Suprapubic skin (tissue), 4 donors: ENCODE results near the gene UPF3A. TPM values are rescaled to one million over a fixed set of nuclear protein-coding genes. Genes with fewer than 3 reads are reported as not detected.

Source experiments
- DNase-seq, 2 donors: peaks; one replicate each; pipeline ENCODE4 v3.0.0-alpha.2; 2019; ENCODE audit warnings: low spot score in 2 of 2
- H3K27ac ChIP-seq: fragments of 200-600 bp; sonication (generic); one replicate; pipeline ENCODE4 v1.5.1; 2019
- H3K27me3 ChIP-seq: fragments of 200-600 bp; sonication (generic); one replicate; pipeline ENCODE4 v1.5.1; 2019
- H3K36me3 ChIP-seq: fragments of 200-600 bp; sonication (generic); one replicate; pipeline ENCODE4 v1.5.1; 2019
- H3K4me1 ChIP-seq: fragments of 200-600 bp; sonication (generic); one replicate; pipeline ENCODE4 v1.5.1; 2019
- H3K4me3 ChIP-seq: fragments of 200-600 bp; sonication (generic); one replicate; pipeline ENCODE4 v1.5.1; 2019; ENCODE audit warnings: mild to moderate bottlenecking
- H3K9me3 ChIP-seq: fragments of 200-600 bp; sonication (generic); one replicate; pipeline ENCODE4 v1.5.1; 2019
- CTCF ChIP-seq, 2 donors: fragments of 200-600 bp in 1 of 2; fragments of 450-650 bp in 1 of 2; sonication (generic) in 1 of 2; IDR thresholded peaks; one replicate each; pipeline ENCODE4 v1.5.1; 2016 to 2019; ENCODE audit warnings: antibody characterized with exemption in 2 of 2, mild to moderate bottlenecking in 1 of 2, moderate library complexity in 1 of 2
- EP300 ChIP-seq: sonication (generic); formaldehyde crosslinking; IDR thresholded peaks from one replicate; pipeline ENCODE4 v1.6.1; 2017; ENCODE audit warnings: antibody characterized with exemption
- POLR2A ChIP-seq, 2 donors: fragments of 450-650 bp; IDR thresholded peaks; one replicate each; pipeline ENCODE4 v1.6.1; 2017; ENCODE audit warnings: antibody characterized with exemption in 2 of 2, mild to moderate bottlenecking in 2 of 2, moderate library complexity in 2 of 2
- POLR2AphosphoS5 ChIP-seq, 3 donors: sonication (generic); formaldehyde crosslinking; IDR thresholded peaks; one replicate each; pipeline ENCODE4 v1.6.1; 2017; ENCODE audit warnings: antibody characterized with exemption in 3 of 3
- WGBS: methylation state at CpG from one replicate; pipeline ENCODE4 v1.1.5; 2018; 5-methylcytosine and 5-hydroxymethylcytosine counted together
- total RNA-seq, 4 donors: library from RNA; depleted of rRNA; stranded (reverse); fragments of >200 nt; gene quantifications; one replicate each; pipeline ENCODE4 v1.1.0, GENCODE V29; 2016

Gene UPF3A
- total RNA-seq: 10 to 100 TPM; 17.6 to 57.3 (median 30.8) TPM

- H3K9me3 ChIP-seq: no peaks in the 10 kb centered on the region
- peaks cover 8% of the 10 kb centered on the region for H3K36me3 ChIP-seq
- TF ChIP-seq CTCF (IDR thresholded peaks at IDR 0.05) (no peak), POLR2AphosphoS5 (IDR thresholded peaks at IDR 0.05) (peak in 2 of 3 donors; percentile 17 to 34), EP300 (no peak), POLR2A (IDR thresholded peaks at IDR 0.05) (peak in 1 of 2 donors; percentile 67)
- H3K4me3 ChIP-seq: peak within 1 kb of the TSS; percentile 61
- WGBS: 0% methylated on average over 12 of the region's 89 CpGs
- DNase-seq: peak; percentile 95 to 96
- peak within 1 kb of the TSS; percentile 98 for H3K27ac ChIP-seq
- H3K4me1 ChIP-seq: peaks cover 40% of the 10 kb centered on the region
- no peaks in the 10 kb centered on the region for H3K27me3 ChIP-seq
Measured at GRCh38 chr13:114281351-114282040, at the start of gene UPF3A. Gene UPF3A (plus strand): TSS chr13:114281601. CDS start chr13:114281640, 39 bp downstream.

GRCh38 chr13:114231886-114232285 is 49.5 kb upstream of the UPF3A start:
- 80% methylated on average over 8 of the region's 8 CpGs for WGBS
- TF ChIP-seq CTCF (IDR thresholded peaks at IDR 0.05): no peak
- TF ChIP-seq EP300: no peak
- no peak for TF ChIP-seq POLR2A (IDR thresholded peaks at IDR 0.05)
- TF ChIP-seq POLR2AphosphoS5 (IDR thresholded peaks at IDR 0.05): no peak
- Histone ChIP-seq H3K4me3 (no peak overlapping the region), H3K27me3 (peaks cover 26% of the 10 kb centered on the region), H3K27ac (no peak overlapping the region), H3K4me1 (peaks cover 16% of the 10 kb centered on the region), H3K9me3 (no peaks in the 10 kb centered on the region), H3K36me3 (peaks cover 2% of the 10 kb centered on the region)
- DNase-seq: no peak

- H3K4me3 ChIP-seq: peak overlapping the region; percentile 92
- H3K27ac ChIP-seq: peak overlapping the region; percentile 90
- H3K36me3 ChIP-seq: peaks cover 26% of the 10 kb centered on the region
- H3K4me1 ChIP-seq: peaks cover 17% of the 10 kb centered on the region
- no peak for DNase-seq
- peaks cover 17% of the 10 kb centered on the region for H3K27me3 ChIP-seq
- 65% methylated on average over 4 of the region's 4 CpGs for WGBS
- TF ChIP-seq POLR2A (IDR thresholded peaks at IDR 0.05) (no peak), POLR2AphosphoS5 (IDR thresholded peaks at IDR 0.05) (no peak), EP300 (no peak), CTCF (IDR thresholded peaks at IDR 0.05) (no peak)
- H3K9me3 ChIP-seq: no peaks in the 10 kb centered on the region
Measured at GRCh38 chr13:114234266-114234644, 47.1 kb upstream of the UPF3A start.

GRCh38 chr13:114234645-114235421 is 46.6 kb upstream of the UPF3A start, which contains the start of gene CDC16:
Gene CDC16 (plus strand): TSS chr13:114234897. CDS start chr13:114235085, 188 bp downstream.
- 4% methylated on average over 19 of the region's 76 CpGs for WGBS
- Histone ChIP-seq H3K27ac (peak within 1 kb of the TSS; percentile 90), H3K36me3 (peaks cover 31% of the 10 kb centered on the region), H3K4me1 (peaks cover 17% of the 10 kb centered on the region), H3K4me3 (peak within 1 kb of the TSS; percentile 92), H3K9me3 (no peaks in the 10 kb centered on the region), H3K27me3 (peaks cover 11% of the 10 kb centered on the region)
- TF ChIP-seq POLR2A (IDR thresholded peaks at IDR 0.05): no peak
- TF ChIP-seq CTCF (IDR thresholded peaks at IDR 0.05): peak in 1 of 2 donors; percentile 34
- peak; percentile 96 to 97 for DNase-seq

GRCh38 chr13:114235697-114236096 is 45.7 kb upstream of the UPF3A start:
- Histone ChIP-seq H3K36me3 (peaks cover 40% of the 10 kb centered on the region), H3K4me3 (peak overlapping the region; percentile 92), H3K27me3 (peaks cover 3% of the 10 kb centered on the region), H3K9me3 (no peaks in the 10 kb centered on the region), H3K4me1 (peaks cover 17% of the 10 kb centered on the region), H3K27ac (no peak overlapping the region)
- whole genome bisulfite sequencing: 9% methylated on average over 10 of the region's 10 CpGs
- no peak for DNase-seq
- TF ChIP-seq POLR2AphosphoS5 (IDR thresholded peaks at IDR 0.05) (no peak), CTCF (IDR thresholded peaks at IDR 0.05) (no peak), EP300 (no peak), POLR2A (IDR thresholded peaks at IDR 0.05) (no peak)
